MM.1S (cell line): ENCODE measurements around the gene STARD8.

Experiments used
- EZH2 ChIP-seq: fragments of 300-600 bp; sonication (generic); optimal IDR thresholded peaks from 2 replicates; pipeline ENCODE3; 2017; ENCODE audit warnings: low read depth, mild to moderate bottlenecking, antibody characterized with exemption, low read length, mixed read lengths
- TF ChIP-seq, protein P1 (sequence below): fragments of 300-600 bp; sonication (generic); IDR thresholded peaks from 2 replicates; pipeline ENCODE4 v1.5.1; 2016; ENCODE audit warnings: antibody characterized with exemption, low read length, mixed read lengths

DNA sequence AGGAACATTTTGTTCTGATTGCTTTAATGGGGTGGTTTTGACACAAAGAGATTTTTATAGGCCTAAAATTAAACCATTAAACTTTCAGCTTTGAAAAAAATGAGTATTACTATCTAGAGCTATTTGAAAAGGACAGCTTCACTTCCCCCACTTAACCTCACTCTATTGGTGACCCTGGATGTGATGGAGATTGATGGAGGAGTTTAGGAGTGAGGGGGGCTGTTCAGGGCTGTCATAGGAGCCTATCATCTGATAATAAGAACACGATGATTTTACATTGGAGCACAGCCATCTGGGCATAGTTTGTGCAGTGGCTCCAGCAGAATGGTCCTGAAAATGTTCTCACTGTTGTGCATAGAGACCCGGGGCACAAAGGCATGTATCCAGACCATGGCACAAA lies 110.3 kb downstream of the STARD8 start:
- TF ChIP-seq, protein P1, sequence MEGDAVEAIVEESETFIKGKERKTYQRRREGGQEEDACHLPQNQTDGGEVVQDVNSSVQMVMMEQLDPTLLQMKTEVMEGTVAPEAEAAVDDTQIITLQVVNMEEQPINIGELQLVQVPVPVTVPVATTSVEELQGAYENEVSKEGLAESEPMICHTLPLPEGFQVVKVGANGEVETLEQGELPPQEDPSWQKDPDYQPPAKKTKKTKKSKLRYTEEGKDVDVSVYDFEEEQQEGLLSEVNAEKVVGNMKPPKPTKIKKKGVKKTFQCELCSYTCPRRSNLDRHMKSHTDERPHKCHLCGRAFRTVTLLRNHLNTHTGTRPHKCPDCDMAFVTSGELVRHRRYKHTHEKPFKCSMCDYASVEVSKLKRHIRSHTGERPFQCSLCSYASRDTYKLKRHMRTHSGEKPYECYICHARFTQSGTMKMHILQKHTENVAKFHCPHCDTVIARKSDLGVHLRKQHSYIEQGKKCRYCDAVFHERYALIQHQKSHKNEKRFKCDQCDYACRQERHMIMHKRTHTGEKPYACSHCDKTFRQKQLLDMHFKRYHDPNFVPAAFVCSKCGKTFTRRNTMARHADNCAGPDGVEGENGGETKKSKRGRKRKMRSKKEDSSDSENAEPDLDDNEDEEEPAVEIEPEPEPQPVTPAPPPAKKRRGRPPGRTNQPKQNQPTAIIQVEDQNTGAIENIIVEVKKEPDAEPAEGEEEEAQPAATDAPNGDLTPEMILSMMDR: no peak
- no peak for TF ChIP-seq EZH2
